Choroid plexus epithelial cell (primary cell): ENCODE data around the gene KRTAP9-8.
"Not testable (repeated sequence)": the region's sequence is repeated elsewhere in the genome, so short reads cannot be mapped to it uniquely, and the experiment has no call there.

Experiments used
- DNase-seq: peaks from one replicate; pipeline ENCODE4 v3.0.0-alpha.2; 2010; ENCODE audit warnings: low read depth
- H3K4me3 ChIP-seq: 2 replicates; pipeline ENCODE4 v1.5.1; 2011; ENCODE audit warnings: low read depth, mild to moderate bottlenecking, control low read depth, low read length, moderate library complexity
- CTCF ChIP-seq: conservative IDR thresholded peaks from 2 replicates; pipeline ENCODE4 v1.5.1; 2011; ENCODE audit warnings: low read depth, mild to moderate bottlenecking, control low read depth, inconsistent platforms, low read length, moderate library complexity

Gene KRTAP9-8

DNA sequence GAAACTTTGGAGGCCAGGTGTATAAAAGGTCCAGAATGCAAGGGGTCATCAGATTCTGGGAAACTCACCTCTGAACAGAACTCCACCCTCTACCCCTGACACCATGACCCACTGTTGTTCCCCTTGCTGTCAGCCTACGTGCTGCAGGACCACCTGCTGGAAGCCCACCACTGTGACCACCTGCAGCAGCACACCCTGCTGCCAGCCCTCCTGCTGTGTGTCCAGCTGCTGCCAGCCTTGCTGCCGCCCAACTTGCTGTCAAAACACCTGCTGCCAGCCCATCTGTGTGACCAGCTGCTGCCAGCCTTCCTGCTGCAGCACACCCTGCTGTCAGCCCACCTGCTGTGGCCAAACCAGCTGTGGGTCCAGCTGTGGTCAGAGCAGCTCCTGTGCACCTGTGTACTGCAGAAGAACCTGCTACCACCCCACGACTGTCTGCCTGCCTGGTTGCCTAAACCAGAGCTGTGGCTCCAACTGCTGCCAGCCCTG is at the start of gene KRTAP9-8:
TSS of gene KRTAP9-8 (plus strand) at position 51 of the 489 bp plus-strand sequence. CDS start at position 104, 53 bp downstream.
- not testable (repeated sequence) for DNase-seq, H3K4me3 ChIP-seq

DNA sequence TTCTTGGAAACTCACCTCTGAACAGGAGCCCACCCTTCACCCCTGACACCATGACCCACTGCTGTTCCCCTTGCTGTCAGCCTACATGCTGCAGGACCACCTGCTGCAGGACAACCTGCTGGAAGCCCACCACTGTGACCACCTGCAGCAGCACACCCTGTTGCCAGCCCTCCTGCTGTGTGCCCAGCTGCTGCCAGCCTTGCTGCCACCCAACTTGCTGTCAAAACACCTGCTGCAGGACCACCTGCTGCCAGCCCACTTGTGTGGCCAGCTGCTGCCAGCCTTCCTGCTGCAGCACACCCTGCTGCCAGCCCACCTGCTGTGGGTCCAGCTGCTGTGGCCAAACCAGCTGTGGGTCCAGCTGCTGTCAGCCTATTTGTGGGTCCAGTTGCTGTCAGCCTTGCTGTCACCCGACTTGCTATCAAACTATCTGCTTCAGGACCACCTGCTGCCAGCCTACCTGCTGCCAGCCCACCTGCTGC is 47.9 kb upstream of the KRTAP9-8 start, which contains the start of gene KRTAP9-1:
TSS of gene KRTAP9-1 (plus strand) at position 51 of the 482 bp plus-strand sequence. CDS start at position 51, 0 bp downstream.
- H3K4me3 ChIP-seq, DNase-seq: not testable (repeated sequence)

- no peak for TF ChIP-seq CTCF
- DNase-seq, result no peak
- H3K4me3 ChIP-seq, result no peak overlapping the region
Observed at GRCh38 chr17:41190328-41190727, 47.5 kb upstream of the KRTAP9-8 start.

DNA sequence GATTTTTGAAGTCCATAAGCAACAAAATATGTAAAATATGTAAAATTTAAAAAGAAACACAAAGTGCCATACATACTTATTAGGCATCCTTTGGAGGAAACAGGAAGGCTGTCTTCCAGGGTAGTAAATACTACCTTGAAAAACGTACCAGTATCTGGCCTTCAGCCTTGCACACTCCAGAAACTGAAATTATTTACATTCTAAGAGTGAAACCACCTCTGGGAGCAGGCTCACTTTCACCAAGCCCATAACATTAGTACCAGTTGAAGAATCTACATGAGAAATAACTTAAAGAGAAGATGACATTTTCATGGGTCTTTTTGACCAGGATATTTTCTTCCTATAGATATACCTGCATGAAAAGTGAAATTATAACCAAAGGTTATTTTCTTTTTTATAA is 41.7 kb upstream of the KRTAP9-8 start:
- DNase-seq, result no peak
- TF ChIP-seq CTCF, result no peak
- no peak overlapping the region for H3K4me3 ChIP-seq

GRCh38 chr17:41199421-41200078 is 38.2 kb upstream of the KRTAP9-8 start:
- H3K4me3 ChIP-seq, result no peak overlapping the region
- no peak for TF ChIP-seq CTCF
- no peak for DNase-seq

GRCh38 chr17:41211845-41212466 is 25.8 kb upstream of the KRTAP9-8 start:
- peak; percentile 8 for DNase-seq
- no peak for TF ChIP-seq CTCF
- H3K4me3 ChIP-seq, result no peak overlapping the region

- no peak overlapping the region for H3K4me3 ChIP-seq
- no peak for DNase-seq
- TF ChIP-seq CTCF, result no peak
Observed at GRCh38 chr17:41212524-41213169, 25.2 kb upstream of the KRTAP9-8 start.

- no peak overlapping the region for H3K4me3 ChIP-seq
- TF ChIP-seq CTCF, result no peak
- DNase-seq, result no peak
Observed at GRCh38 chr17:41215681-41216080, 22.1 kb upstream of the KRTAP9-8 start.
